ENCODE measurements around the gene ISL2. TPM values are rescaled to one million over a fixed set of nuclear protein-coding genes. Genes with fewer than 3 reads are reported as not detected.

Gene ISL2
- total RNA-seq, 1 experiment from 2014 or later = 0.15 TPM

DNA sequence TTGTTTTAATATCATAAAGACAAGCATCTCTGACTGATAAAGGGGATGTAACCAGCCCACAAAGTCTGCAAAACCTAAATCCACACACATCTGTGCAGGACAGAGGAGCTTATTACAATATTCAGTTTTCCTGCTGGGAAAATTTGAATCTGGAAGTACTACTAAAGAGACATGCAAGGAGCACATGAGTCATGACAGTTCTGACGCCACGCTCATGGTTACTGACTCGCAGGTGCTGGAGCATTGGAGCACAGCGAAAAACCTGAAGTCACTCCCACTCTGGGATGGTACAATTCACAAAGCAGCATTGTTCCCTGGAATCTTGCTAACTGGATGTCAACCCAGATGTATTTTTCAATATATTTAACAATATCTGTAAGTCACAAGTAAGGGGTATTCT lies 7.6 kb upstream of the ISL2 start:
- Histone ChIP-seq H4K91ac (ENCODE audit: insufficient read length, low read depth, low read length) (no peak overlapping the region), H4K8ac (replicated peaks; ENCODE audit: insufficient read length, low read depth, low read length) (no peak overlapping the region), H2BK20ac (ENCODE audit: low read depth, low read length, poor library complexity, severe bottlenecking) (no peak overlapping the region), H3K56ac (ENCODE audit: insufficient read length, low read depth, low read length) (no peak overlapping the region), H3K14ac (ENCODE audit: insufficient read depth, low read length) (no peak overlapping the region), H3K79me2 (ENCODE audit: insufficient read depth, low read length) (no peaks in the 10 kb centered on the region), H3K9me3 (ENCODE audit: control insufficient read depth, low read depth, low read length) (no peaks in the 10 kb centered on the region), H3K79me1 (ENCODE audit: insufficient read depth, low read depth, low read length, poor library complexity, severe bottlenecking) (no peaks in the 10 kb centered on the region), H3K18ac (ENCODE audit: insufficient read length, low read depth, low read length) (no peak overlapping the region), H3K9ac (ENCODE audit: extremely low read depth, insufficient read length, low read length) (no peak overlapping the region), H2BK15ac (ENCODE audit: low read depth, low read length) (no peak overlapping the region), H3K27ac (ENCODE audit: insufficient read length, low read depth, low read length) (no peak overlapping the region), H4K20me1 (ENCODE audit: control insufficient read depth, insufficient read depth, insufficient read length) (no peaks in the 10 kb centered on the region), H2AFZ (ENCODE audit: low read length) (no peak overlapping the region), H2BK5ac (ENCODE audit: insufficient read length, low read length) (no peak overlapping the region), H2BK120ac (ENCODE audit: low read depth, low read length, poor library complexity, severe bottlenecking) (no peak overlapping the region), H3K23me2 (ENCODE audit: insufficient read length, low read depth, low read length, poor library complexity, severe bottlenecking) (no peaks in the 10 kb centered on the region), H3K27me3 (ENCODE audit: insufficient read depth, low read length) (no peaks in the 10 kb centered on the region; the same call in 1 of the 2 replicates), H4K5ac (ENCODE audit: insufficient read length, low read depth, low read length) (no peak overlapping the region), H2AK5ac (ENCODE audit: insufficient read length, low read length) (no peak overlapping the region), H3K4me2 (ENCODE audit: insufficient read depth, insufficient read length, low read length) (no peak overlapping the region), H3K4ac (ENCODE audit: low read depth, low read length) (no peak overlapping the region), H3K4me1 (ENCODE audit: insufficient read depth, low read length) (no peaks in the 10 kb centered on the region; the same call in 1 of the 2 replicates), H3T11ph (ENCODE audit: low read length) (no peak overlapping the region), H3K23ac (ENCODE audit: insufficient read length, low read depth, low read length) (no peak overlapping the region), H2BK12ac (ENCODE audit: insufficient read length, low read depth, low read length) (no peak overlapping the region)
- peaks cover 8% of the 10 kb centered on the region in 2 experiments for H3K4me1 Mint-ChIP-seq
- no CpG with 5 or more reads among the region's 4 CpGs for WGBS (ENCODE audit: extremely low coverage, insufficient read length, low lambda C conversion rate)
- no peak overlapping the region for H3K4me3 Mint-ChIP-seq
- H3K36me3 Mint-ChIP-seq (ENCODE audit: insufficient read depth in 1 of 3, low read depth in 3 of 3) = no peaks in the 10 kb centered on the region; a peak in 1 of 7 replicates
- DNase-seq = no peak
- H3K27me3 Mint-ChIP-seq (ENCODE audit: low read depth) = peaks cover 43% of the 10 kb centered on the region
- no peak overlapping the region for H3K27ac Mint-ChIP-seq
- TF ChIP-seq, protein P1, sequence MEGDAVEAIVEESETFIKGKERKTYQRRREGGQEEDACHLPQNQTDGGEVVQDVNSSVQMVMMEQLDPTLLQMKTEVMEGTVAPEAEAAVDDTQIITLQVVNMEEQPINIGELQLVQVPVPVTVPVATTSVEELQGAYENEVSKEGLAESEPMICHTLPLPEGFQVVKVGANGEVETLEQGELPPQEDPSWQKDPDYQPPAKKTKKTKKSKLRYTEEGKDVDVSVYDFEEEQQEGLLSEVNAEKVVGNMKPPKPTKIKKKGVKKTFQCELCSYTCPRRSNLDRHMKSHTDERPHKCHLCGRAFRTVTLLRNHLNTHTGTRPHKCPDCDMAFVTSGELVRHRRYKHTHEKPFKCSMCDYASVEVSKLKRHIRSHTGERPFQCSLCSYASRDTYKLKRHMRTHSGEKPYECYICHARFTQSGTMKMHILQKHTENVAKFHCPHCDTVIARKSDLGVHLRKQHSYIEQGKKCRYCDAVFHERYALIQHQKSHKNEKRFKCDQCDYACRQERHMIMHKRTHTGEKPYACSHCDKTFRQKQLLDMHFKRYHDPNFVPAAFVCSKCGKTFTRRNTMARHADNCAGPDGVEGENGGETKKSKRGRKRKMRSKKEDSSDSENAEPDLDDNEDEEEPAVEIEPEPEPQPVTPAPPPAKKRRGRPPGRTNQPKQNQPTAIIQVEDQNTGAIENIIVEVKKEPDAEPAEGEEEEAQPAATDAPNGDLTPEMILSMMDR (conservative IDR thresholded peaks at IDR 0.05) = no peak
- no peaks in the 10 kb centered on the region for H3K9me3 Mint-ChIP-seq

Data from H9 (cell line).